PC-3 (cell line): Measurements from ENCODE around the gene OSBPL7.

ENCODE experiments used
- EZH2 ChIP-seq: fragments of 300-600 bp; sonication (generic); IDR thresholded peaks from one replicate; pipeline ENCODE4 v1.6.1; 2017; ENCODE audit warnings: antibody characterized with exemption, mild to moderate bottlenecking, low read length; ENCODE audit not compliant: unreplicated experiment
- EZH2phosphoT487 ChIP-seq: fragments of 300-600 bp; sonication (generic); IDR thresholded peaks from 2 replicates; pipeline ENCODE4 v1.6.1; 2018; ENCODE audit warnings: mild to moderate bottlenecking, antibody characterized with exemption, low read length, borderline replicate concordance
- TF ChIP-seq, protein P1 (sequence below): fragments of 300-600 bp; sonication (generic); conservative IDR thresholded peaks from 2 replicates; pipeline ENCODE4 v1.5.1; 2017; ENCODE audit warnings: antibody characterized with exemption, low read depth, mild to moderate bottlenecking, low read length

DNA sequence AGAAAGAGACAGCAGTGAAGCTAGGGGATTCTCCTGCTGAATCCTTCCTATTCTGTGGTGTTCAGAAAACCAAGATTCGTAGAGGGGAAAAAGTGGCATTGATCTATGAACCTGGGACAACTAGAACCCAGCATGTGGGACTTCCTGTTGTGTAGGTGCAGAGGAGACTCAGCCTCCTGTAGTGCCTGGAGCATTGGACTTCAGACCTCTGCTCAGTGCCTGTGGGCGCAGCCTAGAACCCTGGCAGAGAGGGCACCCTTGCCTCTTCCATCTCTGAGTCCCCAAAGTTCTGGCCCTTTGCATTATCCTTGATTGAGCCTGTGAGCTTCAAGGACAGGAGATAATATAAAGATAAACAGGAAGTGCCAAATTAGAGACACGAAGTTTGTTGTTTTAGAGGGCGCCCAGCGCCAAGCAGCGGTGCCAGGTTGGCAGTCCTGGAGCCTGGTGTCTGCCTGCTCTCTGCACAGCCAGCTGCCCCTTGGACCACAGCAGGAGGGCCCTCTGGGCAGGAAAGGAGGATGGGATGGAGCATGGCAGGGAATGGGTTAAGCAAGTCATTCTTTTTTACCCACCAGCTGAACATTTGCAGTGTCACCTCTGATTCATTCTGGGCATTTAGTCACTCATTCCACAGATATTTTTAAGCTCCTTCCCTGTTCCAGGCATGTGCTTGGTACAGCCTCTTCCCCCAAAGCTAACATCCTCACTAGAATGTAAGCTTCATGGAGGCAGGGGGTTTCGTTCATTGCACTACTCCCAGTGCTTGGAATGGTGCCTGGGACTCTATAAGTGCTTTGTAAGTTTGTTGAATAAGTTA lies 41.2 kb upstream of the OSBPL7 start:
- no peak for TF ChIP-seq EZH2phosphoT487
- TF ChIP-seq, protein P1, sequence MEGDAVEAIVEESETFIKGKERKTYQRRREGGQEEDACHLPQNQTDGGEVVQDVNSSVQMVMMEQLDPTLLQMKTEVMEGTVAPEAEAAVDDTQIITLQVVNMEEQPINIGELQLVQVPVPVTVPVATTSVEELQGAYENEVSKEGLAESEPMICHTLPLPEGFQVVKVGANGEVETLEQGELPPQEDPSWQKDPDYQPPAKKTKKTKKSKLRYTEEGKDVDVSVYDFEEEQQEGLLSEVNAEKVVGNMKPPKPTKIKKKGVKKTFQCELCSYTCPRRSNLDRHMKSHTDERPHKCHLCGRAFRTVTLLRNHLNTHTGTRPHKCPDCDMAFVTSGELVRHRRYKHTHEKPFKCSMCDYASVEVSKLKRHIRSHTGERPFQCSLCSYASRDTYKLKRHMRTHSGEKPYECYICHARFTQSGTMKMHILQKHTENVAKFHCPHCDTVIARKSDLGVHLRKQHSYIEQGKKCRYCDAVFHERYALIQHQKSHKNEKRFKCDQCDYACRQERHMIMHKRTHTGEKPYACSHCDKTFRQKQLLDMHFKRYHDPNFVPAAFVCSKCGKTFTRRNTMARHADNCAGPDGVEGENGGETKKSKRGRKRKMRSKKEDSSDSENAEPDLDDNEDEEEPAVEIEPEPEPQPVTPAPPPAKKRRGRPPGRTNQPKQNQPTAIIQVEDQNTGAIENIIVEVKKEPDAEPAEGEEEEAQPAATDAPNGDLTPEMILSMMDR: no peak
- no peak for TF ChIP-seq EZH2
